A549 (cell line): ENCODE data around the gene MCTP2.

ENCODE experiments used
- EP300 ChIP-seq, 2 experiments: fragments of >200 bp; sonication (Bioruptor Twin); formaldehyde crosslinking; IDR thresholded peaks; 2 replicates in 1 of 2; 3 replicates in 1 of 2; pipeline ENCODE4 v1.6.1; 2016 to 2017
- MYC ChIP-seq: IDR thresholded peaks from 2 replicates; pipeline ENCODE4 v1.6.1; 2012; ENCODE audit warnings: mild to moderate bottlenecking, inconsistent platforms, low read length, improper control_type of control experiment, borderline replicate concordance
- RAD21 ChIP-seq, 2 experiments: fragments of >200 bp in 1 of 2; sonication (Bioruptor Twin) in 1 of 2; formaldehyde crosslinking in 1 of 2; IDR thresholded peaks in 1 of 2; conservative IDR thresholded peaks in 1 of 2; 2 replicates in 1 of 2; 3 replicates in 1 of 2; pipeline ENCODE4 v1.6.1; 2012 to 2018; ENCODE audit warnings: inconsistent platforms in 1 of 2
- TFCP2L1 ChIP-seq: fragments of 250-450 bp; sonication (Bioruptor Pico); IDR thresholded peaks from 2 replicates; pipeline ENCODE4 v1.5.0; 2021; ENCODE audit warnings: mild to moderate bottlenecking
- TF ChIP-seq, protein P1 (sequence below): fragments of 250-450 bp; sonication (Bioruptor Pico); IDR thresholded peaks from 2 replicates; pipeline ENCODE4 v1.5.0; 2021; ENCODE audit warnings: mild to moderate bottlenecking, moderate library complexity, borderline replicate concordance
- TF ChIP-seq, protein P2 (sequence below): fragments of >200 bp; sonication (Bioruptor Twin); formaldehyde crosslinking; IDR thresholded peaks from 3 replicates; pipeline ENCODE4 v1.5.1; 2016

DNA sequence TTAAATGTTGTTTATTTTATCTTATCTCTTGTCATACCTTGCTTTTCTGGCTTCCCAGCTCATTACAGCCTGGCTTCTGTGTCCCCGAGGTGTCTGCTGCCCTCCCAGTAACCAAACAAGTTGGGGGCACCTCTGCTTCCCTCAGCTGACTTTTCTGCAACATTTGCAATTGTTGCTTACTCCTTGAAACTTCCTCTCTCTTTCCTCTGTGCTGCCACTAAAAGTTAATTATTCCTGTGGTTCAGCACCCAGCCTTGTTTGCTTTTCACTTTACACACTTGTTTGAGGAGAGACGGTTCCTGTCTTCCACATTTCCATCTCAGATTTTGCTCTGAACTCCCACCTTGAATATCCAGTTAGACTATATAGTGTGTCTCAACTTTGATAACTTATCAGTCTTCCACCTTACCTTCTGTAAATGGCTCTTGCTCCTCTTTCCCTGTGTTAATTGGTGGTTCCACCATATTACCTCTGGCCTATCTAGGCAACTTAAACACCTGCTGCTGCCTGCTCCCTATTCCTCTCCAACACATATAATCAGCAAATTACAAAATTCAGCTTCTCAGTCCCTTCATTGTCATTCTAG is 21.6 kb downstream of the MCTP2 start:
- TF ChIP-seq EP300 (IDR thresholded peaks at IDR 0.05): no peak
- TF ChIP-seq MYC: no peak
- TF ChIP-seq, protein P1, sequence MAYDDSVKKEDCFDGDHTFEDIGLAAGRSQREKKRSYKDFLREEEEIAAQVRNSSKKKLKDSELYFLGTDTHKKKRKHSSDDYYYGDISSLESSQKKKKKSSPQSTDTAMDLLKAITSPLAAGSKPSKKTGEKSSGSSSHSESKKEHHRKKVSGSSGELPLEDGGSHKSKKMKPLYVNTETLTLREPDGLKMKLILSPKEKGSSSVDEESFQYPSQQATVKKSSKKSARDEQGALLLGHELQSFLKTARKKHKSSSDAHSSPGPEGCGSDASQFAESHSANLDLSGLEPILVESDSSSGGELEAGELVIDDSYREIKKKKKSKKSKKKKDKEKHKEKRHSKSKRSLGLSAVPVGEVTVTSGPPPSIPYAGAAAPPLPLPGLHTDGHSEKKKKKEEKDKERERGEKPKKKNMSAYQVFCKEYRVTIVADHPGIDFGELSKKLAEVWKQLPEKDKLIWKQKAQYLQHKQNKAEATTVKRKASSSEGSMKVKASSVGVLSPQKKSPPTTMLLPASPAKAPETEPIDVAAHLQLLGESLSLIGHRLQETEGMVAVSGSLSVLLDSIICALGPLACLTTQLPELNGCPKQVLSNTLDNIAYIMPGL (CRISPR knock-in tag): no peak
- TF ChIP-seq, protein P2, sequence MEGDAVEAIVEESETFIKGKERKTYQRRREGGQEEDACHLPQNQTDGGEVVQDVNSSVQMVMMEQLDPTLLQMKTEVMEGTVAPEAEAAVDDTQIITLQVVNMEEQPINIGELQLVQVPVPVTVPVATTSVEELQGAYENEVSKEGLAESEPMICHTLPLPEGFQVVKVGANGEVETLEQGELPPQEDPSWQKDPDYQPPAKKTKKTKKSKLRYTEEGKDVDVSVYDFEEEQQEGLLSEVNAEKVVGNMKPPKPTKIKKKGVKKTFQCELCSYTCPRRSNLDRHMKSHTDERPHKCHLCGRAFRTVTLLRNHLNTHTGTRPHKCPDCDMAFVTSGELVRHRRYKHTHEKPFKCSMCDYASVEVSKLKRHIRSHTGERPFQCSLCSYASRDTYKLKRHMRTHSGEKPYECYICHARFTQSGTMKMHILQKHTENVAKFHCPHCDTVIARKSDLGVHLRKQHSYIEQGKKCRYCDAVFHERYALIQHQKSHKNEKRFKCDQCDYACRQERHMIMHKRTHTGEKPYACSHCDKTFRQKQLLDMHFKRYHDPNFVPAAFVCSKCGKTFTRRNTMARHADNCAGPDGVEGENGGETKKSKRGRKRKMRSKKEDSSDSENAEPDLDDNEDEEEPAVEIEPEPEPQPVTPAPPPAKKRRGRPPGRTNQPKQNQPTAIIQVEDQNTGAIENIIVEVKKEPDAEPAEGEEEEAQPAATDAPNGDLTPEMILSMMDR: no peak
- TF ChIP-seq RAD21 (conservative IDR thresholded peaks at IDR 0.05 in 1 of 2, IDR thresholded peaks at IDR 0.05 in 1 of 2): no peak
- no peak for TF ChIP-seq TFCP2L1
